ENCODE data around the gene EMID1.

DNA sequence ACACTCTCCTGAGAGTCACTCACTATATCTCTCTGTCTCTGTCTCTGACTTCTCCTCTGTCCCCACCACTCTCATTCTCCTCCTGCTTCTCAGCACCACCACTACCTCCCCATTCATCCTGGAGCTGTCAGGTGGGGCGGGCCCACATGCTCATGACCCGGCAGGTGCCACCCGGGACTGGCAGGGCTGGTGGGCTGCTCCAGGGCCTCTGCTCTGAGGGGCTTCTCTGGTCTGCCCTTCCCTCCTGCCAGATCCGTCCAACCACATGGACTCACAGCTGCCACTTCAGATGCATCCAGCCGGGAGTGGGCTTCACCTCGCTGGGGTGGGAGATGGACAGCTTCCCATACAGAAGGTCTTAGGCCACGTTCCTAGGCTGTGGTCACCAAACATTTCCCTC lies 4.8 kb upstream of the EMID1 start:
- TF ChIP-seq POLR2A (IDR thresholded peaks at IDR 0.05), result no peak
- TF ChIP-seq, protein P1, sequence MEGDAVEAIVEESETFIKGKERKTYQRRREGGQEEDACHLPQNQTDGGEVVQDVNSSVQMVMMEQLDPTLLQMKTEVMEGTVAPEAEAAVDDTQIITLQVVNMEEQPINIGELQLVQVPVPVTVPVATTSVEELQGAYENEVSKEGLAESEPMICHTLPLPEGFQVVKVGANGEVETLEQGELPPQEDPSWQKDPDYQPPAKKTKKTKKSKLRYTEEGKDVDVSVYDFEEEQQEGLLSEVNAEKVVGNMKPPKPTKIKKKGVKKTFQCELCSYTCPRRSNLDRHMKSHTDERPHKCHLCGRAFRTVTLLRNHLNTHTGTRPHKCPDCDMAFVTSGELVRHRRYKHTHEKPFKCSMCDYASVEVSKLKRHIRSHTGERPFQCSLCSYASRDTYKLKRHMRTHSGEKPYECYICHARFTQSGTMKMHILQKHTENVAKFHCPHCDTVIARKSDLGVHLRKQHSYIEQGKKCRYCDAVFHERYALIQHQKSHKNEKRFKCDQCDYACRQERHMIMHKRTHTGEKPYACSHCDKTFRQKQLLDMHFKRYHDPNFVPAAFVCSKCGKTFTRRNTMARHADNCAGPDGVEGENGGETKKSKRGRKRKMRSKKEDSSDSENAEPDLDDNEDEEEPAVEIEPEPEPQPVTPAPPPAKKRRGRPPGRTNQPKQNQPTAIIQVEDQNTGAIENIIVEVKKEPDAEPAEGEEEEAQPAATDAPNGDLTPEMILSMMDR (IDR thresholded peaks at IDR 0.05 in 8 of 11, conservative IDR thresholded peaks at IDR 0.05 in 3 of 11), result no peak

All from spleen (tissue), 7 donors.